NCI-H460 (cell line): ENCODE measurements around the gene CLIP1. TPM values are rescaled to one million over a fixed set of nuclear protein-coding genes. Genes with fewer than 3 reads are reported as not detected.
A peak's percentile ranks its signal among the peaks of the same experiment; 100 is the strongest.
"Not testable (repeated sequence)": the region's sequence is repeated elsewhere in the genome, so short reads cannot be mapped to it uniquely, and the experiment has no call there.

Experiments
- DNase-seq: peaks from one replicate; pipeline ENCODE4 v3.0.0-alpha.2; 2016; ENCODE audit warnings: low read depth; ENCODE audit errors: extremely low read depth
- total RNA-seq: library from RNA; depleted of rRNA; stranded (reverse); fragments of >200 nt; shearing (Covaris generic); gene quantifications from 2 replicates; pipeline ENCODE4 v1.2.3, GENCODE V29; 2014

Gene CLIP1
- total RNA-seq, 1 experiment from 2014 or later = 120 TPM

DNA sequence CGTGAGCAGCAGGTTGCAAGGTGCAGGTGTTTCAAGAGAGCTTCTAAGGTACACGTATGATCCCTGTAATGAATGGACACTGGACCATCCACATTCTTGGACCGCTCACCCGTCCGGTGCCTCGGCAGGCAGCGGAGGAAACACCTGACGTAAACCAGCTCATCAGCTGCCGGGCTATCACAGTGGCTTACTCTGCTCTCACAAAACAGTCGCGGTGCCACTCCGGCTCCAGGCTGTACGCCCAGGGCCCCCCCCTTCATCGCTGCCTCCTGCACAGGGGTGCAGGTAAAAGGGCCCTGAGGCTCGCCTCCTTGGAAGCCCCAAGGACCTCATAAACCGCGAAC lies 156.6 kb downstream of the CLIP1 start:
- peak; percentile 9 for DNase-seq

GRCh38 chr12:122265476-122265875 lies 157.0 kb downstream of the CLIP1 start:
- no peak for DNase-seq

GRCh38 chr12:122260735-122261134 lies 161.7 kb downstream of the CLIP1 start:
- DNase-seq = not testable (repeated sequence)

- DNase-seq = not testable (repeated sequence)
These were observed 163.5 kb downstream of the CLIP1 start for GRCh38 chr12:122258939-122259338.

GRCh38 chr12:122258462-122258861 lies 164.0 kb downstream of the CLIP1 start:
- not testable (repeated sequence) for DNase-seq

DNA sequence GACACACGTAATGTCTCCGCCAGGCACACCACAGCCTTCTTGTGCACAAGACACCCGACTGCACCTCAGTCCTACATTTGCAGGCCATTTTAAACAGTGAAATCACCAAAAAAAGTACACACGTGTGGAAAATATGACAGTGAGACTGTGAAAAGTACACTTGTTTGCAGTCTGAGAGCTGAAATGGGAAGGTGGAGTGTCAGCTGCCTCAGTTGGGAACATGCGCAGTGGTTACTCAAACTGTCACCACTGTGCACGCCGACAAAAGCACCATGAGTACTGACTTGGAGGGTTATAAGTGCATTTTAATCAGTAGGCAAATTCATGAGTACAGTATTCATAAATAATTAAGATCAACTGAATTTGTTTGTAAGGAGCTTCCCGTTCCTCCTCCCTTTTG lies 171.9 kb downstream of the CLIP1 start:
- DNase-seq = no peak

- DNase-seq = no peak
These were observed 172.4 kb downstream of the CLIP1 start for GRCh38 chr12:122250047-122250446.

DNA sequence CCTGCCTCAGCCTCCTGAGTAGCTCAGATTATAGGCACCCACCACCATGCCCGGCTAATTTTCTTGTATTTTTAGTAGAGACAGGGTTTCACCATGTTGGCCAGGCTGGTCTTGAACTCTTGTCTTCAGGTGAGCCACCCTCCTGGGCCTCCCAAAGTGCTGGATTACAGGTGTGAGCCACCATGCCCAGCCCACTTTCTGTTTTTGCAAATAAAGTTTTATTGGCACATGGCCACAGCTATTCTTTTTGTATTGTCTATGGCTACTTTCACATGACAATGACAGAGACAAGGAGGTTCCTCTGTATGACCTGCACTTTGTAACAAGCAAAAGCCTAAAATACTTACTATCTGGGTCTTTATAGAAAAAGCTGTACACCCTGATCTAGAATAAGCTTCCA lies 176.9 kb downstream of the CLIP1 start:
- no peak for DNase-seq

DNA sequence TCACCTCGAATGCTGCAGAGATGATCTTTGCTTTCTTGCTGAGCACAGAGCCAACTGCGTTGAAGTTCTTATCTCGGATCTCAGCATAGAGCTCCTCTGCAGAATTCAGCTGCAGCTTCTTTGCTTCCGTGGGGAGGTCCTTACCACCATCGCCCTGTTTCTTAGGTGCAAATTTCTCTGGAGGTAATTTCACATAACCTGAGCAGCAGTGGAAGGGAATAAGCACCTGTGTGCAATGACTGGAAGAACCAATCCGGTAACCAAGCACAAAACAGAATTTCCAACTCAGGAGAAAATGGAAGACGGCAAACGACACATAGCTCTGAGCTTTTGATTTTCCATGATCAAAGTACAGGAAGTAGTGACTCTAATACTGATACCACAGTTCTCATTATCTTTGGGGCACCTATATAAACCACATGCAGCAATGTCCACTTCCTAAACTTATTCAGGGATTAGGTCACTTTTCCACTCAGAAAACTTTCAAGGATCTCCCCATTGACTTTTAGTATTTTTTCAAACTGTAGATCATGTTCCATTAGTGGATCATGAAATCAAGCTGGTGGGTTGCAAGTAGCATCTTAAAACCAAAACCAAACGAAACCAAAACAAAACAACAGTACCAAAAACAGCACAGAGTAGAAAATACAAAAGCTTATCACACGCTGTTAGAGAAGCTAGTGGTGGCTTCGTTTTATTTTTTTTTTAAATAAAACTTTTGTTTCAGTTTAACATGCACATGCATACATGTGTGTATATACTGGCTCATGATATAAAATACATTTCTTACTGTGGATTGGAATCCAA lies 177.7 kb downstream of the CLIP1 start:
- DNase-seq = no peak

- DNase-seq = no peak
These were observed 178.5 kb downstream of the CLIP1 start for GRCh38 chr12:122243965-122244364.

DNA sequence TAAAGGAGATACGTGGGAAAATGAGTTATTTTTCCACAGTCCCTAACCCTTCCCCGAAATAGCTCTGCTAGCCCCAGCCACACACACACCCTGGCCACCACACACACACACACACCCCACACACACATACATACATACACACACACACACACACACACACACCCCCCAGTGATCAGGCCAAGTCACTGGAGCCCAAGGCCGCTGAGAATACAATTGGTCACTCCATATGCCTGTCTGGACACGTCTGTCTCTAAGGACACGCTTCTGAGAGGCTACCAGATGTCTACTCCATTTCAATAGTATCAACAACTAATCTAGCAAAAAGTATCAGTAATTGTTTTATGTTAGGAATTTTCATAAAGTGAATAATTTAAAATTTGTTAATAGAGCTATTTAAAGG lies 183.6 kb downstream of the CLIP1 start:
- no peak for DNase-seq

- DNase-seq = no peak
These were observed 186.7 kb downstream of the CLIP1 start for GRCh38 chr12:122235741-122236140.

DNA sequence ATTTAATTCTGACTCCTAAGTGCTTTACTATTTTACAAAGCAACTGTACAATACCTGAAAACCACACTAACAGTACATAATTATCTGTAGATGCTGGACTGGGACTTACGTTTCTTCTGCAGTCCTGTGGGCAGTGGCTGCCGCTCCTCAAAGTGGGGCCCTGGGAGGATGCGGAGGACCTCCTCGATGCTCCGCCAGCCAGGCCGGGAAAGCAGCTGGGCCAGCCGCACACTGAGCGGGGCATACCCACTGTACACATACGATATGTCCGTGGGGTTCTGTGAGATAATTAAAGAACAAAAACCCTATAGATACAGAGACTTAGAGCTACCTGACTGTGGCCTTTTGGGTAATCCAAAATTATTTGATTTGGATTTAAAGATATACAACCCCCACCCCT lies 189.8 kb downstream of the CLIP1 start:
- no peak for DNase-seq

DNA sequence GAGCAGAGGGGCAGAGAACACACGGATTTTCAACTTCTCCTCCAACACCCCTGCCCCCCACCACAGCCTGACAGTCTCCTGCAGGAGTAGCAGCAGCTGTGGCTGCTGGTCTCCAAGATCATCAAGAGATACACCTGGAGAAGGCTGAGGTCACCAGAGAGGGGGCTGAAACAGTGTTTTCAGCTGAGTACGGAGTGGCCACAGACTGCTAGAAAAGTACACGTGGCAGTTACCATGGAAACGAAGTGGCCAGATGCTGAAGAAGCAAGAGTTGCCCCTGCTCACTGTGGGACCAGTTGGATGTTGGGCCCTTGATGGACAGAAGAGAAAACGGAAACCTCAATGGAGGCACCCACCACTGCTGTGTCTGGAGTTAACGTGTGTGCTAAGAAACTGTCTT lies 191.7 kb downstream of the CLIP1 start:
- no peak for DNase-seq

DNA sequence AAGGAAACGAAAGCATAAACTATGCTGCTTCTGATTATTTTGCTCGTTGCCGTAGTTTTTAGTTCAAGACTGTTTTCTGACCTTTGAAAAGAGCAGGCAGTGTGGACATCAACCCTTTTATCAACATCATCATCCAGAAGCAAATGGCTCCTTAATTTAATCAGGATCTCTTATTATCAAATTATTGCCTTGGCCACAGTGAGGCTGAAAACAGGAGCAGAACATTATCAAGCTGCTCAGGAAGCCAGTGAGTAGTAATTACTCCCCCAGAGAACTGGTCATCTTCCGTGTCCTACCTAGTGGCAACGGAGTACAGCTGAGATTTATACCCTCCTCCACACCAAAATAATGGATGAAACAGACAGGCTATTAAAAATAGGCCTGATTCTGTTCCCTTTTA lies 194.4 kb downstream of the CLIP1 start:
- no peak for DNase-seq

GRCh38 chr12:122227341-122227740 lies 195.1 kb downstream of the CLIP1 start:
- no peak for DNase-seq

GRCh38 chr12:122226366-122227125 lies 195.9 kb downstream of the CLIP1 start:
- no peak for DNase-seq

DNA sequence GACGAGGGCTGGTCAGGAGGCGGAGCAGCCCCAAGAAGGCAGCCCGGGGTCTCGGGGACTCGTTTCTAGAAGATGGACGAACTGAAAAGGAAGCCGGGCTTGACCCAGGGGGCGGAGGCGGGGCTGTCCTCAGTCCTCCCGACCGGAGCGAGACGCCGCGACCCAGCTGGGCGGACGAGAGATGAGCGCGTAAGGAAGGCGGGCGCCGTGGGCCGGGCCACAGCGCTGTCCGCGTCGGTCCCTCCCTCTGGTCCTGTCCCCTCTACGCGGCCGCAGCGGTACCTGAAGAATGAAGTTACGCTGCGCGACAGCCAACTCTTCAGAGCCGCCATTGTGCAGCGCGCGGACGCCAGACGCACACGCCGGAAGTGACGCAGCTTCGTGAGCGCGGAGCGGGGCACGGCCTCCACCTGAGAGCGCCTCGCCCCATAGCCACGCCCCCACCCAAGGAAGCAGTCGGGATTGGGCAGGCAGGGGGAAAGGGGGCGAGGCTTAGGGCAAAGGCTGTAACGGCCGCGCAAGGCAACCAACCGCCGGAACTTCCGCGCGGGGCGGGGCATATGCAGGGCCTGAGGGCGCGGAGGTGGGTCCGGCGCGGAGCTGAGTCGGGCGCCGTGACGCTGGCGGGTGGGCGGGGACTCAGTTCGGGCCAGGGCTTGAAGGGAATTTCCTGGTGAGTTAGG lies 196.6 kb downstream of the CLIP1 start, which contains the start of gene DIABLO:
TSS of gene DIABLO (minus strand) at position 370 of the 683 bp plus-strand sequence. CDS start at position 332, 38 bp downstream.
- DNase-seq = peak; percentile 99
